CD4-positive, alpha-beta T cell (primary cell): ENCODE results near the gene ATP10A. TPM values are rescaled to one million over a fixed set of nuclear protein-coding genes. Genes with fewer than 3 reads are reported as not detected.
A peak's percentile ranks its signal among the peaks of the same experiment; 100 is the strongest.

Experiments
- ATAC-seq: fragments of 200-7000 bp; cut with Tn5 transposase; one replicate; pipeline ENCODE4 v1.10.0; 2022; ENCODE audit warnings: mild to moderate bottlenecking; ENCODE audit not compliant: poor library complexity
- CTCF ChIA-PET: fragments of 350-600 bp; sonication (Branson Sonifier 250); formaldehyde crosslinking; loops from one replicate; lab custom pipeline; 2021; ENCODE audit warnings: antibody characterized with exemption, inconsistent platforms; lab: Charles Lee
- POLR2A ChIA-PET: fragments of 350-600 bp; sonication (Branson Sonifier 250); formaldehyde crosslinking; loops from one replicate; lab custom pipeline; 2021; ENCODE audit warnings: antibody characterized with exemption, inconsistent platforms; lab: Charles Lee
- DNase-seq, 14 experiments: peaks; one replicate each; pipeline ENCODE4 v3.0.0-alpha.2; 2013 to 2020; ENCODE audit warnings: mixed read lengths in 2 of 14
- H3K27ac ChIP-seq, 2 donors: one replicate each; pipeline versions ENCODE4 v1.5.1 to v1.7.0; 2013; ENCODE audit warnings: low read length in 2 of 2, low read depth in 1 of 2, mild to moderate bottlenecking in 1 of 2
- H3K27me3 ChIP-seq, 2 experiments: 1 replicate in 1 of 2; 2 replicates in 1 of 2; pipeline versions ENCODE4 v1.6.1 to v1.7.0; 2013; ENCODE audit warnings: low read length in 2 of 2, control low read depth in 1 of 2, mild to moderate bottlenecking in 1 of 2, moderate library complexity in 1 of 2; ENCODE audit not compliant: insufficient read depth in 2 of 2, control insufficient read depth in 1 of 2
- H3K36me3 ChIP-seq: one replicate; pipeline ENCODE4 v1.6.1; 2013; ENCODE audit warnings: low read length, control low read depth; ENCODE audit not compliant: insufficient read depth
- H3K4me1 ChIP-seq: one replicate; pipeline ENCODE4 v1.6.1; 2013; ENCODE audit warnings: low read length, control low read depth; ENCODE audit not compliant: insufficient read depth
- H3K4me3 ChIP-seq: one replicate; pipeline ENCODE4 v1.5.1; 2013; ENCODE audit warnings: mild to moderate bottlenecking, low read length, moderate library complexity
- H3K9me3 ChIP-seq, 2 experiments: 1 replicate in 1 of 2; 2 replicates in 1 of 2; pipeline versions ENCODE4 v1.6.1 to v1.7.0; 2013; ENCODE audit warnings: low read length in 2 of 2, mild to moderate bottlenecking in 2 of 2, control low read depth in 1 of 2, moderate library complexity in 1 of 2; ENCODE audit not compliant: control insufficient read depth in 1 of 2, insufficient read depth in 1 of 2
- H3K27ac Mint-ChIP-seq: one replicate; pipeline ENCODE4 v1.8.0; 2020; ENCODE audit warnings: mixed read lengths
- H3K27me3 Mint-ChIP-seq: one replicate; pipeline ENCODE4 v1.8.0; 2021; ENCODE audit warnings: mixed read lengths
- H3K36me3 Mint-ChIP-seq: one replicate; pipeline ENCODE4 v1.8.0; 2021; ENCODE audit warnings: low read depth, mixed read lengths
- H3K4me1 Mint-ChIP-seq: one replicate; pipeline ENCODE4 v1.8.0; 2021; ENCODE audit warnings: low read depth, mixed read lengths
- H3K4me3 Mint-ChIP-seq: one replicate; pipeline ENCODE4 v1.8.0; 2020; ENCODE audit warnings: mild to moderate bottlenecking, mixed read lengths
- H3K9me3 Mint-ChIP-seq: one replicate; pipeline ENCODE4 v1.8.0; 2020; ENCODE audit warnings: mixed read lengths
- CTCF ChIP-seq: fragments of 200-600 bp; IDR thresholded peaks from one replicate; pipeline ENCODE4 v1.8.0; 2022; ENCODE audit warnings: antibody characterized with exemption, mild to moderate bottlenecking
- intact Hi-C, 2 experiments: fragments of 100-400 bp; cut with DNase I in 1 of 2; cut with micrococcal nuclease in 1 of 2; formaldehyde crosslinking; loops; one replicate each; pipeline versions ENCODE4 v1.15.1 to v1.9.0; 2023 to 2025; cut with DNase I, micrococcal nuclease
- total RNA-seq, 174 experiments: library from RNA in 2 of 174; stranded (reverse) in 2 of 174; gene quantifications; one replicate each; pipeline ENCODE4 v1.2.3 and lab custom pipeline; 2021 to 2026

The ATP10A gene
- total RNA-seq, 2 experiments from 2014 or later: 30.0 to 30.4 TPM

GRCh38 chr15:25846377-25846776 is 16.8 kb downstream of the ATP10A start:
- Mint-ChIP-seq H3K4me1 (peaks cover 84% of the 10 kb centered on the region), H3K27ac (peak overlapping the region; percentile 93), H3K27me3 (no peaks in the 10 kb centered on the region), H3K36me3 (peaks cover 26% of the 10 kb centered on the region), H3K4me3 (peak overlapping the region; percentile 78), H3K9me3 (no peaks in the 10 kb centered on the region)
- POLR2A ChIA-PET: interaction anchor here (0.6 to 5.1 kb wide), 6 partner anchors 14 to 88 kb away, joined by 3 to 127 read pairs (median 3); partner anchors contain the start of gene ATP10A
- DNase-seq (peak; percentile 37 to 77 (median 59)), ATAC-seq (peak; percentile 76)
- peak overlapping the region; percentile 47 to 69 for H3K27ac ChIP-seq
- H3K4me3 ChIP-seq: no peak overlapping the region
- peaks cover 65% of the 10 kb centered on the region for H3K4me1 ChIP-seq
- no peaks in the 10 kb centered on the region for H3K9me3 ChIP-seq
- TF ChIP-seq CTCF: no peak
- H3K27me3 ChIP-seq: no peaks in the 10 kb centered on the region
- no peaks in the 10 kb centered on the region for H3K36me3 ChIP-seq
- intact Hi-C loops: loop anchor here in 1 of 2 experiments (1.0 to 5.0 kb wide), 2 partner anchors 14 to 34 kb away; no protein-coding TSS in a partner anchor
- CTCF ChIA-PET: no interaction called here

- intact Hi-C loops: loop anchor here in 1 of 2 experiments (5.0 kb wide), 1 partner anchor 33 kb away; no protein-coding TSS in a partner anchor
- H3K27me3 Mint-ChIP-seq: no peaks in the 10 kb centered on the region
- Histone ChIP-seq H3K9me3 (no peaks in the 10 kb centered on the region), H3K4me1 (peaks cover 54% of the 10 kb centered on the region), H3K27ac (peak overlapping the region; percentile 16 to 60), H3K4me3 (no peak overlapping the region), H3K36me3 (peaks cover 3% of the 10 kb centered on the region), H3K27me3 (no peaks in the 10 kb centered on the region)
- no peak for TF ChIP-seq CTCF
- peaks cover 76% of the 10 kb centered on the region for H3K4me1 Mint-ChIP-seq
- ChIA-PET CTCF (no interaction called here), POLR2A (interaction anchor here (2.1 kb wide), 1 partner anchor 33 kb away, joined by 8 read pairs; no protein-coding TSS in a partner anchor)
- peak overlapping the region; percentile 93 for H3K27ac Mint-ChIP-seq
- ATAC-seq (no peak), DNase-seq (no peak)
- peak overlapping the region; percentile 12 for H3K4me3 Mint-ChIP-seq
- no peaks in the 10 kb centered on the region for H3K9me3 Mint-ChIP-seq
- peaks cover 25% of the 10 kb centered on the region for H3K36me3 Mint-ChIP-seq
These were observed 18.0 kb downstream of the ATP10A start for GRCh38 chr15:25844981-25845680.

GRCh38 chr15:25844542-25844941 is 18.6 kb downstream of the ATP10A start:
- no peaks in the 10 kb centered on the region for H3K9me3 Mint-ChIP-seq

More at GRCh38 chr15:25844542-25844941, 18.6 kb downstream of the ATP10A start:
- Mint-ChIP-seq H3K27ac (peak overlapping the region; percentile 93), H3K4me1 (peaks cover 73% of the 10 kb centered on the region), H3K4me3 (no peak overlapping the region), H3K36me3 (peaks cover 28% of the 10 kb centered on the region), H3K27me3 (no peaks in the 10 kb centered on the region)
- Histone ChIP-seq H3K9me3 (no peaks in the 10 kb centered on the region), H3K27me3 (no peaks in the 10 kb centered on the region), H3K4me1 (peaks cover 50% of the 10 kb centered on the region), H3K27ac (peak overlapping the region in 1 of 2 donors; percentile 60), H3K4me3 (no peak overlapping the region), H3K36me3 (peaks cover 3% of the 10 kb centered on the region)
- no peak for ATAC-seq
- DNase-seq: no peak
- POLR2A ChIA-PET: no interaction called here
- TF ChIP-seq CTCF: no peak
- intact Hi-C loops: no loop called here
- CTCF ChIA-PET: no interaction called here
